GM19395 (cell line): ENCODE data around the gene UCK2.

Source experiments
- ATAC-seq: cut with Tn5 transposase; IDR thresholded peaks from one replicate; pipeline ENCODE4 v1.9.1; 2021; ENCODE audit warnings: mild to moderate bottlenecking, moderate library complexity; ENCODE audit not compliant: unreplicated experiment

UCK2 gene

DNA sequence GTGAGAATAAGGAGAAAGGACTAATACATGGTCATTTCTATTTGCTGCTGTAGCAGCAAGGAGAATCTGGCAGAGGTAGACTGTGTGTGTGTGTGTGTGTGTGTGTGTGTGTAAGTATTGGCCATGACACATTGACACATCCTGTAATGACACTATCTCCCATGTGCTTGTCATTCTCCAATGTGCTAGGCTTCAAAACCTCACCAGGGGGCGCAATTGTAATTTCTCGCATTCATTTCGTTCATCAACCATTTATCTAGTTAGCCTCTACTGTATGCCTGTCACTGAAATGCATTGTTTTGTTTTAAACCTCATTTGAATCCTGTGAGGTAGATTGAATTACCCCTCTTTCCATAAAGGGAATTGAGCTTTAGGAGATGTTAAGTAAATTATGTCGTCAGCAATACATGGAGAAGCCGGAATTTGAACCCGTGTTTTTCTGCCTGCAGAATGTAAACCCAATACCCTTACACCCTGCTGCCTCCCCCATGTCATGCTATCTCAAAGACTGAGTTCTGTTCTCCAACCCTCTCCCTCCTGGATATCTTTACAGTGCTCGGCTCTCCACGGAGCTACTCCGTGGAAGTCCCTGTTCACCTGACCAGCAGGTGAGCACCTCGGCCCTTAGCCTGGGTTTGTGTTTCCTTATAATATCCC is 100.8 kb downstream of the UCK2 start:
- peak; percentile 52 for ATAC-seq

- ATAC-seq: no peak
These were observed 103.5 kb downstream of the UCK2 start for GRCh38 chr1:165930961-165931360.

- ATAC-seq: no peak
These were observed 106.2 kb downstream of the UCK2 start for GRCh38 chr1:165933446-165934170.

DNA sequence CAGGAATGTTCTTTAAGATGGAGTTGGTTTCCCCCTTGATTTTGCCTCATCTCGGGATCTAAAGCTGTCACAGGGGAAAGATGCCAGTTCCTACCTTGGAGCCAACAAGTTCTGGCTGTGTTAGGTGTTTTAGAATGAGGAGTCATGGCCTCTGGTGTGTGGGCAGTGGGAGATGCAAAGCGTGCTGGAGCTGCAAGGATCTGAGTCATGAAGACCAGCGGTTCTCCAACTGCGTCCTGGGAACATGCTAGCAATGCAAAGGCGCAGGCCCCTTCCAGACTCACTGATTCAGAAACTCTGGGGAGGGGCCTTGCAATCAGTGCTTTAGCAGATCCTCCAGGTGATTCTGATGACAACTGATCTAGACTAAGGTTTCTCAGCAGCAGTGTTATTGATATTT is 109.1 kb downstream of the UCK2 start:
- no peak for ATAC-seq

- no peak for ATAC-seq
These were observed 110.4 kb downstream of the UCK2 start for GRCh38 chr1:165937829-165938228.

GRCh38 chr1:165938844-165939243 is 111.4 kb downstream of the UCK2 start:
- ATAC-seq: no peak

GRCh38 chr1:165941531-165941930 is 114.1 kb downstream of the UCK2 start:
- ATAC-seq: no peak

- no peak for ATAC-seq
These were observed 114.6 kb downstream of the UCK2 start for GRCh38 chr1:165942062-165942461.

GRCh38 chr1:165942927-165943597 is 115.6 kb downstream of the UCK2 start:
- no peak for ATAC-seq

GRCh38 chr1:165945911-165946310 is 118.5 kb downstream of the UCK2 start:
- ATAC-seq: no peak

GRCh38 chr1:165947797-165948455 is 120.5 kb downstream of the UCK2 start:
- ATAC-seq: no peak

DNA sequence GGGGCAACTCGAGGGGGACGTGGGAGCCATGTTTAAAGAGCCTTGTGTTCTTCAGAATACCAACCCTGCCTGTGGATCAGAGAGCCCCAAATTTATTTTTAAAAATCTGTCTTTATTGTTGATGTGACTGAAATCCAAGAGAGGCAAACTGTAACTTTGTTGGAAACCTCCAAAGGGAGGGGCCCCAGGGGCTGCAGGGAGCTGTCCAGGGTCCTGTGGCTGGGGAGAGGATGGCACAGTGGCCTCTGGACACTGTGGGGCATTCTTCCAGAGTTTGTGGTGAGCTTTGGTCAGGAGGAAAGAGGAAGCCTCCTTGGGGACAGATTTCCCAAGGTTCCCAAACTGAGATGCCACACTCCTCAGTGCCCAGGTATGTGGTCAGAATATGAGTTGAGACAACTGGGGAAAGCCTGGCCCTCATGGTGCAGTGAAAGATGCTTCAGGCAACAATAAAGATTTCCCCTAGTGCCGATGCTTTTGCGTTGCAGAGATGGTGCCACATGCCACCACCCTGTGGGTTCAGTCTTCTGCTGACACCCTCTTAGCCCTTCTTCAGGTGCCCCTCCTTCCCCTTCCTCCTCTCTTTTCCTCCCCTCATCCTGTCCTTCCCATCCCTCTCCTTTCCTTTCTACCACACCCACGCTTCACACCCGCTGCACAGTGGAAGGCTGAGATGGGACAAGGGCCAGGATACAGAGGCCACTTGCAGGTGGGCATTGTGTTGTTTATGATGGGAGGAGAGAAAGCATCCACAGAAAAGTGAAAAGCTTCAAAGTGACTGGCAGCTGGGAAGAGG is 122.1 kb downstream of the UCK2 start:
- no peak for ATAC-seq

GRCh38 chr1:165954940-165955339 is 127.5 kb downstream of the UCK2 start:
- ATAC-seq: no peak

GRCh38 chr1:165958306-165958705 is 130.9 kb downstream of the UCK2 start:
- no peak for ATAC-seq

DNA sequence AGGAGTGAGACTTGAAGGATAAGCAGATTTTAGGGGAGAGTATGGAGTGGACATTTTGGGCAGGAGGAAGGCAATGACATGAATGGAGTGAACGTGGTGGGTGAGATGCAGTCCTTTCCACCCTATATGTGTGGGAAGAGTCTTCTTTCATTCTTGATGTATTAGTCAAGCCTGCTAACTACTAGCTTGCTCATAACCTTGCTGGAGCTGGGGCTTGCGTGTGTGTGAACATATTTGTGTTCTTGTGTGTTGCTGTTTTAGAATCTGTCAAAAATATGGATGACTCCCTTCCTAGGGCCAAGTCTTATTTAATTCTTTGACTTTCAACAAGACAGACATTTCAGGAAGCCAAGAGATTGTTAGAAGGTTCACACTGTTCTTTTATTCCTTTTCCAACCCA is 132.7 kb downstream of the UCK2 start:
- ATAC-seq: no peak

DNA sequence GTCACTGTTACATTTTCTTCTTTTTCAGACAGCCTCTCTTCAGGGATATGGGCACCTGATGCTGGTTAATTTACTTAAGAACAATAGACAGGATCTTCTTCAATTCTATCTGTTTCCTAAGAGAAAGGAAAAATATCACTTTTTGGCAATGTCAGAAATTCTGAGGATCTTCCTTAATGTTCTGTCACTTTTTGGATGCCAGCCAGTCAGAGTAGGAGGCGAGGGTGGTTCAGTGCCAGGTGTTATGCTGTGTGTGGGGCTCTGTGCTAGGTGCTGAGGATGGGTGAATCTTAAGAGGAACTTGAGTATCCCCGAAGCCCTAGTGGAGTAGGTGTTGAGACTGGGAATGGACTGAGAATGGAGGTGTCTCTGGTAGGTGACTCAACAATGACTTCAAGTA is 133.5 kb downstream of the UCK2 start:
- no peak for ATAC-seq
